Activated CD4-positive, alpha-beta T cell treated with anti-CD3 and anti-CD28 coated beads, Interleukin-2, amount 10 ng/mL, durations not matched to agents 7 days and 5 days (primary cell): Measurements from ENCODE around the gene SPPL3. TPM values are rescaled to one million over a fixed set of nuclear protein-coding genes. Genes with fewer than 3 reads are reported as not detected.

Experiments used
- CTCF ChIA-PET: fragments of 350-600 bp; sonication (Branson Sonifier 250); formaldehyde crosslinking; loops from one replicate; lab custom pipeline; 2021; ENCODE audit warnings: antibody characterized with exemption; lab: Charles Lee
- POLR2A ChIA-PET: fragments of 350-600 bp; sonication (Branson Sonifier 250); formaldehyde crosslinking; loops from one replicate; lab custom pipeline; 2021; ENCODE audit warnings: antibody characterized with exemption; lab: Charles Lee
- DNase-seq: peaks from one replicate; pipeline ENCODE4 v3.0.0-alpha.2; 2020
- H3K27ac Mint-ChIP-seq: one replicate; pipeline ENCODE4 v1.8.0; 2021; ENCODE audit warnings: mild to moderate bottlenecking, moderate library complexity, mixed read lengths
- H3K27me3 Mint-ChIP-seq: one replicate; pipeline ENCODE4 v1.8.0; 2021; ENCODE audit warnings: mixed read lengths
- H3K36me3 Mint-ChIP-seq: one replicate; pipeline ENCODE4 v1.8.0; 2021; ENCODE audit warnings: low read depth, mixed read lengths
- H3K4me1 Mint-ChIP-seq: one replicate; pipeline ENCODE4 v1.8.0; 2021; ENCODE audit warnings: mixed read lengths
- H3K4me3 Mint-ChIP-seq: one replicate; pipeline ENCODE4 v1.8.0; 2021; ENCODE audit warnings: mild to moderate bottlenecking, moderate library complexity, mixed read lengths
- H3K9me3 Mint-ChIP-seq: one replicate; pipeline ENCODE4 v1.8.0; 2021; ENCODE audit warnings: mixed read lengths
- total RNA-seq, 2 experiments: library from RNA; stranded (reverse); gene quantifications; one replicate each; pipeline ENCODE4 v1.2.3, GENCODE V29; 2021

SPPL3 gene
- total RNA-seq, 2 experiments from 2014 or later, result 31.9 to 43.0 TPM

GRCh38 chr12:120725151-120725658 lies 179.0 kb downstream of the SPPL3 start:
- peak overlapping the region; percentile 94 for H3K4me3 Mint-ChIP-seq
- POLR2A ChIA-PET, result no interaction called here
- H3K4me1 Mint-ChIP-seq, result peaks cover 29% of the 10 kb centered on the region
- CTCF ChIA-PET, result interaction anchor here (0.6 kb wide), 1 partner anchor 76 kb away, joined by 4 read pairs; no protein-coding TSS in a partner anchor
- peak overlapping the region; percentile 51 for H3K27ac Mint-ChIP-seq
- DNase-seq, result no peak
- H3K27me3 Mint-ChIP-seq, result no peaks in the 10 kb centered on the region
- peaks cover 34% of the 10 kb centered on the region for H3K36me3 Mint-ChIP-seq
- no peaks in the 10 kb centered on the region for H3K9me3 Mint-ChIP-seq

- no peaks in the 10 kb centered on the region for H3K27me3 Mint-ChIP-seq
- peak overlapping the region; percentile 51 for H3K27ac Mint-ChIP-seq
- H3K4me1 Mint-ChIP-seq, result peaks cover 34% of the 10 kb centered on the region
- peak overlapping the region; percentile 94 for H3K4me3 Mint-ChIP-seq
- peaks cover 36% of the 10 kb centered on the region for H3K36me3 Mint-ChIP-seq
- ChIA-PET POLR2A (no interaction called here), CTCF (no interaction called here)
- no peak for DNase-seq
- no peaks in the 10 kb centered on the region for H3K9me3 Mint-ChIP-seq
Measured at GRCh38 chr12:120724720-120725119, 179.4 kb downstream of the SPPL3 start.

- ChIA-PET POLR2A (no interaction called here), CTCF (no interaction called here)
- no peak overlapping the region for H3K27ac Mint-ChIP-seq
- no peaks in the 10 kb centered on the region for H3K27me3 Mint-ChIP-seq
- H3K4me1 Mint-ChIP-seq, result peaks cover 46% of the 10 kb centered on the region
- no peaks in the 10 kb centered on the region for H3K9me3 Mint-ChIP-seq
- peaks cover 46% of the 10 kb centered on the region for H3K36me3 Mint-ChIP-seq
- no peak overlapping the region for H3K4me3 Mint-ChIP-seq
- DNase-seq, result no peak
Measured at GRCh38 chr12:120722784-120723183, 181.4 kb downstream of the SPPL3 start.

- DNase-seq, result no peak
- Mint-ChIP-seq H3K4me3 (no peak overlapping the region), H3K27me3 (no peaks in the 10 kb centered on the region), H3K27ac (no peak overlapping the region), H3K9me3 (no peaks in the 10 kb centered on the region), H3K36me3 (peaks cover 48% of the 10 kb centered on the region), H3K4me1 (peaks cover 46% of the 10 kb centered on the region)
- CTCF ChIA-PET, result interaction anchor here (1.3 kb wide), 1 partner anchor 9 kb away, joined by 3 read pairs; no protein-coding TSS in a partner anchor
- POLR2A ChIA-PET, result no interaction called here
Measured at GRCh38 chr12:120721866-120722265, 182.3 kb downstream of the SPPL3 start.

- POLR2A ChIA-PET, result no interaction called here
- Mint-ChIP-seq H3K27ac (no peak overlapping the region), H3K36me3 (peaks cover 55% of the 10 kb centered on the region), H3K9me3 (no peaks in the 10 kb centered on the region), H3K4me1 (peaks cover 41% of the 10 kb centered on the region), H3K4me3 (no peak overlapping the region), H3K27me3 (no peaks in the 10 kb centered on the region)
- CTCF ChIA-PET, result interaction anchor here (1.1 to 1.3 kb wide), 5 partner anchors 10 to 138 kb away, joined by 3 to 4 read pairs (median 3); partner anchors contain the start of gene UNC119B
- no peak for DNase-seq
Measured at GRCh38 chr12:120720987-120721801, 183.0 kb downstream of the SPPL3 start.

GRCh38 chr12:120720234-120720986 lies 183.7 kb downstream of the SPPL3 start:
- DNase-seq, result no peak
- Mint-ChIP-seq H3K27ac (peak overlapping the region; percentile 55), H3K36me3 (peaks cover 55% of the 10 kb centered on the region), H3K4me1 (peaks cover 37% of the 10 kb centered on the region), H3K27me3 (no peaks in the 10 kb centered on the region), H3K4me3 (no peak overlapping the region), H3K9me3 (no peaks in the 10 kb centered on the region)
- ChIA-PET CTCF (interaction anchor here (0.9 to 1.3 kb wide), 6 partner anchors 10 to 138 kb away, joined by 3 to 4 read pairs (median 3); partner anchors contain the start of gene UNC119B), POLR2A (interaction anchor here (0.6 kb wide), 1 partner anchor 125 kb away, joined by 3 read pairs; no protein-coding TSS in a partner anchor)

GRCh38 chr12:120719496-120720233 lies 184.5 kb downstream of the SPPL3 start:
- ChIA-PET POLR2A (interaction anchor here (0.6 kb wide), 1 partner anchor 124 kb away, joined by 3 read pairs; no protein-coding TSS in a partner anchor), CTCF (interaction anchor here (0.9 to 1.1 kb wide), 3 partner anchors 71 to 90 kb away, joined by 3 to 4 read pairs (median 3); no protein-coding TSS in a partner anchor)
- no peak for DNase-seq
- H3K9me3 Mint-ChIP-seq, result no peaks in the 10 kb centered on the region
- H3K27ac Mint-ChIP-seq, result peak overlapping the region; percentile 76
- no peak overlapping the region for H3K4me3 Mint-ChIP-seq
- H3K27me3 Mint-ChIP-seq, result no peaks in the 10 kb centered on the region
- H3K36me3 Mint-ChIP-seq, result peaks cover 57% of the 10 kb centered on the region
- peaks cover 29% of the 10 kb centered on the region for H3K4me1 Mint-ChIP-seq

- H3K4me1 Mint-ChIP-seq, result peaks cover 28% of the 10 kb centered on the region
- peaks cover 55% of the 10 kb centered on the region for H3K36me3 Mint-ChIP-seq
- H3K9me3 Mint-ChIP-seq, result no peaks in the 10 kb centered on the region
- no peaks in the 10 kb centered on the region for H3K27me3 Mint-ChIP-seq
- CTCF ChIA-PET, result interaction anchor here (1.4 kb wide), 1 partner anchor 70 kb away, joined by 3 read pairs; no protein-coding TSS in a partner anchor
- H3K27ac Mint-ChIP-seq, result peak overlapping the region; percentile 76
- DNase-seq, result no peak
- no peak overlapping the region for H3K4me3 Mint-ChIP-seq
- POLR2A ChIA-PET, result no interaction called here
Measured at GRCh38 chr12:120719072-120719471, 185.1 kb downstream of the SPPL3 start.

- Mint-ChIP-seq H3K9me3 (no peaks in the 10 kb centered on the region), H3K27ac (peak overlapping the region; percentile 76), H3K27me3 (no peaks in the 10 kb centered on the region), H3K4me1 (peaks cover 36% of the 10 kb centered on the region), H3K4me3 (no peak overlapping the region), H3K36me3 (peaks cover 58% of the 10 kb centered on the region)
- DNase-seq, result no peak
- ChIA-PET CTCF (interaction anchor here (1.3 to 1.4 kb wide), 2 partner anchors 59 to 69 kb away, joined by 3 to 5 read pairs; no protein-coding TSS in a partner anchor), POLR2A (no interaction called here)
Measured at GRCh38 chr12:120718055-120718454, 186.1 kb downstream of the SPPL3 start.

GRCh38 chr12:120713861-120714482 lies 190.2 kb downstream of the SPPL3 start:
- H3K9me3 Mint-ChIP-seq, result no peaks in the 10 kb centered on the region
- peaks cover 30% of the 10 kb centered on the region for H3K36me3 Mint-ChIP-seq
- DNase-seq, result peak; percentile 89
- H3K4me3 Mint-ChIP-seq, result no peak overlapping the region
- no peak overlapping the region for H3K27ac Mint-ChIP-seq
- H3K27me3 Mint-ChIP-seq, result no peaks in the 10 kb centered on the region
- peaks cover 49% of the 10 kb centered on the region for H3K4me1 Mint-ChIP-seq
- ChIA-PET CTCF (interaction anchor here (0.9 to 1.2 kb wide), 3 partner anchors 16 to 67 kb away, joined by 3 to 4 read pairs (median 3); no protein-coding TSS in a partner anchor), POLR2A (no interaction called here)

GRCh38 chr12:120712610-120713009 lies 191.5 kb downstream of the SPPL3 start:
- Mint-ChIP-seq H3K27me3 (no peaks in the 10 kb centered on the region), H3K4me3 (no peak overlapping the region), H3K4me1 (peaks cover 39% of the 10 kb centered on the region), H3K27ac (no peak overlapping the region), H3K9me3 (no peaks in the 10 kb centered on the region), H3K36me3 (peaks cover 22% of the 10 kb centered on the region)
- POLR2A ChIA-PET, result no interaction called here
- no peak for DNase-seq
- CTCF ChIA-PET, result interaction anchor here (1.4 to 1.6 kb wide), 2 partner anchors 63 to 66 kb away, joined by 6 to 8 read pairs; no protein-coding TSS in a partner anchor
